GM12878 (cell line): Measurements from ENCODE around the gene MRTFB.

Source experiments
- PML ChIP-seq: IDR thresholded peaks from 2 replicates; pipeline ENCODE4 v1.6.1; 2012; ENCODE audit warnings: low read length, inconsistent platforms
- POLR2A ChIP-seq: IDR thresholded peaks from 2 replicates; pipeline ENCODE4 v1.6.1; 2011; ENCODE audit warnings: low read depth, mild to moderate bottlenecking, low read length
- RAD21 ChIP-seq: IDR thresholded peaks from 2 replicates; pipeline ENCODE4 v1.6.1; 2011; ENCODE audit warnings: mild to moderate bottlenecking, low read depth, low read length, moderate library complexity; ENCODE audit not compliant: insufficient read depth
- RBBP5 ChIP-seq: fragments of 200-600 bp; sonication (generic); conservative IDR thresholded peaks from 2 replicates; pipeline ENCODE4 v1.6.1; 2016
- TCF12 ChIP-seq: IDR thresholded peaks from 2 replicates; pipeline ENCODE4 v1.6.1; 2011; ENCODE audit warnings: low read depth, mild to moderate bottlenecking, low read length
- TF ChIP-seq, protein P1 (sequence below), 3 experiments: IDR thresholded peaks in 2 of 3; conservative IDR thresholded peaks in 1 of 3; 2 replicates each; pipeline ENCODE4 v1.5.1; 2011; ENCODE audit warnings: low read depth in 3 of 3, low read length in 3 of 3, mild to moderate bottlenecking in 3 of 3, control low read depth in 2 of 3, moderate library complexity in 2 of 3, inconsistent platforms in 1 of 3, mixed read lengths in 1 of 3; ENCODE audit not compliant: control insufficient read depth in 2 of 3, insufficient read depth in 1 of 3; ENCODE audit errors: extremely low read depth in 1 of 3

DNA sequence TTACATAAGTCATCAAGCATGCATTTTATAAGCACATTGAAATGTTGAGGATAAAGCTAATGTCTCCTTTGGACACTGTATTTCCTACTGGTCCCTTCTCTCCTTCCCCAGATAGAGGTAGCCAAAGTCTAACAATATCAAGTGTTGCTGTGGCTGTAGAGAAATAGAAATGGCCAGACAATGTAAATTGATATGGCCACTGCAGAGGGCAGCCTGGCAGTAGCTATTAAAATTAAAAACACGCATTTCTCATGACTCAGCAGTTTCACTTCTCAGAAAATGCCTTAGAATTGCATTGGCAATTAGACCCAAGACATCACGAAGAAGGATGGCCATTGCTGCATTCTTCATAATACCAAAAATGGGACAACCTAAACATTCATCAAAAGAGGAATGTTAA lies 46.8 kb upstream of the MRTFB start:
- no peak for TF ChIP-seq RAD21
- TF ChIP-seq POLR2A = no peak
- TF ChIP-seq RBBP5 = no peak
- TF ChIP-seq, protein P1, sequence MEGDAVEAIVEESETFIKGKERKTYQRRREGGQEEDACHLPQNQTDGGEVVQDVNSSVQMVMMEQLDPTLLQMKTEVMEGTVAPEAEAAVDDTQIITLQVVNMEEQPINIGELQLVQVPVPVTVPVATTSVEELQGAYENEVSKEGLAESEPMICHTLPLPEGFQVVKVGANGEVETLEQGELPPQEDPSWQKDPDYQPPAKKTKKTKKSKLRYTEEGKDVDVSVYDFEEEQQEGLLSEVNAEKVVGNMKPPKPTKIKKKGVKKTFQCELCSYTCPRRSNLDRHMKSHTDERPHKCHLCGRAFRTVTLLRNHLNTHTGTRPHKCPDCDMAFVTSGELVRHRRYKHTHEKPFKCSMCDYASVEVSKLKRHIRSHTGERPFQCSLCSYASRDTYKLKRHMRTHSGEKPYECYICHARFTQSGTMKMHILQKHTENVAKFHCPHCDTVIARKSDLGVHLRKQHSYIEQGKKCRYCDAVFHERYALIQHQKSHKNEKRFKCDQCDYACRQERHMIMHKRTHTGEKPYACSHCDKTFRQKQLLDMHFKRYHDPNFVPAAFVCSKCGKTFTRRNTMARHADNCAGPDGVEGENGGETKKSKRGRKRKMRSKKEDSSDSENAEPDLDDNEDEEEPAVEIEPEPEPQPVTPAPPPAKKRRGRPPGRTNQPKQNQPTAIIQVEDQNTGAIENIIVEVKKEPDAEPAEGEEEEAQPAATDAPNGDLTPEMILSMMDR (IDR thresholded peaks at IDR 0.05 in 2 of 3, conservative IDR thresholded peaks at IDR 0.05 in 1 of 3; ENCODE audit: control insufficient read depth in 2 of 3, extremely low read depth in 1 of 3, insufficient read depth in 1 of 3, low read depth in 3 of 3, low read length in 3 of 3) = no peak
- TF ChIP-seq TCF12 = no peak
- no peak for TF ChIP-seq PML
